GM19351 (cell line): ENCODE measurements around the gene CDK14.

Source experiments
- ATAC-seq: cut with Tn5 transposase; IDR thresholded peaks from one replicate; pipeline ENCODE4 v1.9.1; 2021; ENCODE audit warnings: mild to moderate bottlenecking, moderate library complexity; ENCODE audit not compliant: unreplicated experiment

The CDK14 gene

DNA sequence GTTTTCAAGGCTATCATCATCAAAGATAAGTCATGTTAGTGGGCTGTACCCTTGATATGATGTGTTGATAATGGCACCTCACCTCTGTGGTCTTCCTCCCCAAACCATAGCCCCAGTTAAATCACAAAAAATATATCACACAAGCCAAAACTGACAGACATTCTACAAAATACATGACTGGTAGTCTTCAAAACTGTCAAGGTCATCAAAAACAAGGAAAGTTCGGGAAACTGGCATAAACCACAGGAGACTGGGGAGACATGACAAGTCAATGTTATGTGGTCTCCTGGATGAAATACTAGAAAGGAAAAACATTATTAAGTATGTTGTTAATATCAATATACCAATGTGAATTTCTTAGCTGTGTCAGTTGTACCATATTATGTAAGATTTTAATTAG, 388.6 kb downstream of the CDK14 start:
- ATAC-seq = no peak

DNA sequence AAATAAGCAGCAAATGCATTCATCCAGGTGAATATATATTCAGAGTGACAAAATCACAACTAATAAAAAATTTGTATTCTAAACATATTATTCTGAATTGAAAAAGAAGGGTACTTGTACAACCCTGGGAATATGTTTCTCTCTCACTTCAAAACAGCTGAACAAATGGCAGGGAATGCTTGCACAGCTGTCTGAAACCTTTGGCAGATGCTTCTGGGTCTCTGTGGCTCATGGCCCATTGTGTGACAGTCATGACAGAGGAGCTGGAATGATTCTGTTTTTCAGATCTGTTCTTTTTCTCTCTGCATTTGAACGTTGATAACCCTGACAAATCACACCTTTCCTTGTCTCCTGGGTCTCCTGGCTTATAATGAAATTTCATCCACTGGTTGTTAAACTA, 392.4 kb downstream of the CDK14 start:
- ATAC-seq = no peak

DNA sequence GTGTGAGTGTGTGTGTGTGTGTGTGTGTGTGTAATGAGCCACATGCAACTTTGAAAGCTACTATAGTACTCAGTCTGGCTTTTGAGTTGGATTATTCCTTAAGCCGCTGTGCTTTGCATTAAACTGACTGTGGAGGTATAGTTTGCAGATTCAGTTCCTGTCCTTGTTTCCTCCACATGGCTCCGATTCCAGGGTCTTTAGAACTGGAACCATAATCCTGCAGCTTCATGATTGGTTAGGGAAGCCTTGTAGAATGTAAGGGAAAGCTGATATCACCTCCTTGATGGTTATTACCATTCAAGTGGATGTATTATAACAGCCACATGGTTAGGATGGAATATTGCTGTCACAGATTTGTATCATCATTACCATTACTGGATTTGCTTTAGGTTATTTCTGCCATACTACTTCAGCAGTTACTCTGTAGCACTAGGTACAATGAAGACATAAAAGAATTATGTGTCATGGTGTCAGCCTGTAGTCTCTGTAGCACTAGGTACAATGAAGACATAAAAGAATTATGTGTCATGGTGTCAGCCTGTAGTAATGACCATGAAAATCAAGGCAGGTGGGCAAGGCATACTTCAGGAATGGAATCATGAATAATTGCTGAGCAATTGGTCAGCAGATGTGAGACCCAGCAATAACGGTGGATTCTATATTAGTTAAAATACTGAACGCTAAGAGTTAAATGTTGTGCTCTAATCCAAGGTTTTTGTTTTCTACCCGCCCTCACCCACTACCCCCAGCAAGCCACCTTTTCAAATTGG, 393.1 kb downstream of the CDK14 start:
- no peak for ATAC-seq

- ATAC-seq = no peak
These were observed 398.0 kb downstream of the CDK14 start for GRCh38 chr7:90994121-90994520.

DNA sequence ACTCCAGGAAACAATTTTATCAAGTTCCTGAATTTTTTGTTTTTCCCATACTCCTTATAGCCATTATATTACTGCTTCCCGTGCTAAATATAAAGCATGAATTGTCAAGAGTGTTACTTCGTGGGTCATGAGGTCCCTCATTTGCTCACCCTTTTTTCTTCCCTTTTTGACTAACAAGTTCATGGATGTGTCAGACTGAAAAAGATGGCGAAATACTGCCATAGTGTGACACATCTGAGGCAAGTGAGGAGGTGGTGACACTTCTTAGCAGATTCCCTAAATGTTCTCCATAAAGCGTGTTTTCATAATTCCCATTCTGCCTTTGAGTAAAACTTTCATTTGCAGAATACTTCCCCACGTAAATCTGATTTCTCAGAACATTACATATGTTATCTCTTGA, 398.5 kb downstream of the CDK14 start:
- ATAC-seq = no peak

DNA sequence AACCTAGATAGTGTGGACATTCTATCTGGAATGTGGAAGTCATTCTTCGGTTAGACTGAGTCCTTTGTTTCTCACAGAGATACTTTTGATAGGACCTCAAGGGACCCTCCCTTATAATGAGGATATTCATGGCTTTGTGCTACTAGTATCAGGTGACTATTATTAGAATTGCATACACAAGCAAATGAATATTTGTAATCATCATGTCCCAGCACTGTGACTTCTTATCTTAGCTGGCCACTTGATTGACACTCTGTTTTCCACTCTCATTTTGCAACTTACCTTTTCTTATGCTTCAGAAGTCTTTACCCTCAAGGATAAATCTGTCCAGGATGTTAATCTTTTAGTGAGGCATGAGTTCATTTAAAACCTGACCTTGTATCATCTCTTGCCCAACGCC, 399.9 kb downstream of the CDK14 start:
- ATAC-seq = no peak

GRCh38 chr7:90999989-91000979, 404.2 kb downstream of the CDK14 start:
- no peak for ATAC-seq

GRCh38 chr7:91005024-91005423, 408.9 kb downstream of the CDK14 start:
- ATAC-seq = no peak

DNA sequence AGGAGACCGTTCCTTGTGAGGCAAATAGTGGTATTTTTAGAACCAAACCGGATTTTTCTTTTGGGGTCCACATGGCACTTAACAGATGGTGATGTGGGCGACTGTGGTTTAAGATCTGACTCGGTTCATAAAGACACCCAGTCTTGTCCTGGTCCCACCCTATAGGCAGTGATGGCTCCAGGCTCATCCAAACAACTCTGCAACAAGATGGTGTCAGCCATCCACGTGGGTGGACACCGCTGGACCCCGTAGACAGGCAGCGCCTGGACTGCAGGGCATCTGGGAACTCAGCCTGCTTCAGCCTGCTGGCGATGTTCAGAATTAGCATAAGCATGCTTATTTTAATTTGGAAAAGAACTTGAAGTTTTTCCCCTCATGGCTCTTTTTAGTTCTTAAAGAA, 409.7 kb downstream of the CDK14 start:
- no peak for ATAC-seq

DNA sequence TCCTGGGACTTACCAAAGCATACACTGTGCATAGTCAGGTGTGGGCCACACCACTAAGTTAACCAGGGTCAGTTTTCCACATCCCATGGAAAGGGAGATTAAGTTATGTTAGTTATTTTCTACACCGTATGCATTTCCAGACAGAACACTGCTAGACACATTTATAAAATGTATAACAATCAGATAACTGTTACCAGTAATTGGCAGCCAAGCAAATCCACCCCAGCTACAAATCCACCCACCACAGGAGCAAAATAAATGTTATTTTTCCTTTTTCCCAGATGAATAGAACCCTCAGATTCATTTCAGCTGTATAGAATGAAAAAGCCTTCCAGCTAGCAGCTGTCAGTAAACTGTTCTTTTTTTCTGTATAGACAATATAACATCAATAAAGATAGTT, 411.2 kb downstream of the CDK14 start:
- ATAC-seq = no peak

DNA sequence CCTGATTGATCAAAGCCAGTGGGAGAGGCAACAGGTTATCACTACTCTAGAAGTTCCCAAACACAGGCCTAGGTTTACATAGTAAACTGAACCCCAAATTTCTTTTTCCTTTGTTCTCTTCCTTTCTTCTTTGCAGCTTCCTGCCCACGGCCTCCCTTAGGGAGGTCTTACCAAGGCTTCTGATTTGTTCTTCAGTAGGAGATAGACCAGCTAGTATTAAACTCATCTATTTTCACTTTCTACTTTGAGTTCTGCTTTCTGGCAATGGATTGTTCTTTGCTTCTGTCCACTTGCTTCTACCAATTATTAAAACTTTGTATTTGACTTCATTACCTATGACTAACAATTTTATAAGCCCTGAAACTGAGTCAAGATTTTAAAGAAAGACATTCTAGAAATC, 417.0 kb downstream of the CDK14 start:
- no peak for ATAC-seq

DNA sequence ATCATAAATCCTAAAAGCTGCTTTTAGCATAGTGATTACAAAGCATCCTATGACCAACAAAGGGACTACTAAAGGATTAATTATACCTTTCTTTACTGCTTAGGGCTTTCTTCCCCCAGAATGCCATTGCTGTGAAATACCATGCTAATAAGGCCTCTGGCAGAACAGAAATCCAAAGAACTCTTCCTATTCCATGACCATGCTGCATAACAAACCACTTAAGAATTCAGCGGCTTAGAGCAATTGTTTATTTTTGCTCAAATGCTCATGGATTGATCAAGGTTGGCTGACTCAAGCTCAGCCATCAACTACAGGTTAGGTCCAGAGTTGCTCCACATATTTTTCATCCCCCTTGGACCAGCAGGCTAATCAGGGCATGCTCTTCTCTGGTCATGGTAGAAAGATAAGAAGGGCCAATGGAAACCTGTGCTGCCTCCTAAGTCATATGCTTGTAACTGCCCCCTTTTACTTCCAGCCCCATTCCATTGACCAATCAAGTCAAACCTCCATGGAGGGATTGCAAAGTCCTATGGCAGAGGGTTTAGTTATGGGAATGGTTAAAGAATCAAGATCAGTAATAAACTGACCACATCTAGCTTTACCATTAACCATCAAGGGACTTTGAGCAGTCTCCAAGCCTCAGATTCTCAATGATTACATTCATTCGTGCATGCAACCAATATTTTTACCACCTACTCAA, 423.7 kb downstream of the CDK14 start:
- ATAC-seq = no peak

GRCh38 chr7:91020636-91021385, 424.7 kb downstream of the CDK14 start:
- ATAC-seq = no peak

GRCh38 chr7:91021956-91022355, 425.8 kb downstream of the CDK14 start:
- no peak for ATAC-seq

DNA sequence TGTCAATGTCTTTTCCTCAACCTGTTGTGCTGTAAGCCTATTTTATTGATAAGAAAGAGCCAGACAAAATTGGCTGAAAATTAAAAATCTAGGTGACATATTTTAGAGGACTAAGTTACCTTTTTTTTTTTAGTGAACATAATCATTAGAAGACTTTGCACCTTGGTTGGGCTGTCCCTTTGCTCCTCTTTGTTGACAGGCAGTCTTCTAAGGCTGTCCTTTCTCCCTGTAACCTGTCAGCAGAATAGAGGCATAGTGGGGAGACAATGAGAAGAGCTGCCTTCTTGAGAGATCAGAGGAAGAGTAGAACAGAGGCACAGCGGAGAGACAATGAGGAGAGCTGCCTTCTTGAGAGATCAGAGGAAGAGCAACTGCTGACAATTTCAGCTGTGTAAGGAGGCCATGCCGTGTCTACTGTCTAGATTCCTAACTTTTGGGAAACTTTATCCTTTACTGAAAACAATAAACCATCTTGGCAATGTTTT, 429.8 kb downstream of the CDK14 start:
- no peak for ATAC-seq

- no peak for ATAC-seq
These were observed 433.6 kb downstream of the CDK14 start for GRCh38 chr7:91029688-91030087.

GRCh38 chr7:91030680-91031380, 434.7 kb downstream of the CDK14 start:
- no peak for ATAC-seq

DNA sequence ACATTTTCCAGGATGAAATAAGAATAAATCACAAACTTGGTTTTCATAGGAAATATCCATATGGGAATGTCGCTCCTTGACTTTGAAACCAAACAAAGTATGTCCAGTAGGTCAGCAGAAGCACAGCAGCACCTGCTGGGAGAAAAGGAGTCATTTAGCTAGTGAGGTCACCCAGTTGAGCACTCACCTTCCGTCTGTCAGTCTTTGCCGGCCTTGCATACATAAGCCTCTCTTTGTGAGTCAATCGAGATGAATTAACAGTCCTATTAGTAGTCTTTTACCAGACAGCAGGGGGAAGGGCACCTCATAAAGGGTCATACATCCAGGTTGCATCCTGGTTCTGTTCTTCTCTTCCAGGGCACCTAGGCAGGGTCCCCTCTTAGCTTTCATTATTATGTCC, 435.6 kb downstream of the CDK14 start:
- no peak for ATAC-seq

DNA sequence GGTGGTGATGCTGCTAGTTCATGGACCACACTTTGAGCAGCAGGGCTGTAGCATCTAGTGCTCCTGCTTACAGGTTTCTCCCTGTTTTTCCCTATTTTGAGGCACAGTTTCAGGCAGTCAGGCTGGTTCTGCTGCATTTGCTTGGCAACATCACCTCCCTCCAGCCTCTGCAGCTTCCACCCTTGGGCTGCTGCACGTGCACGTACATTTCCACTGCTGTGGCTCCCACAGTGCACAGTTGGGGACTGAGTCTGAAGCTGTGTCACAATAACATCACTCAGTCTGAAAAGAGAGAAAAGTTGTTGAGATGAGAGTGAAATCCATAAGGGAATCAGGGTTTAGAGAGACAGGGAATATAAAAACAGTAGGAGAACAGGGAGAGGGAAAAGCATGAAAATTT, 437.5 kb downstream of the CDK14 start:
- ATAC-seq = no peak
